HG03025 (cell line): Measurements from ENCODE around the gene KRT17.
"Not testable (repeated sequence)": the region's sequence is repeated elsewhere in the genome, so short reads cannot be mapped to it uniquely, and the experiment has no call there.

Experiments
- ATAC-seq: cut with Tn5 transposase; IDR thresholded peaks from one replicate; pipeline ENCODE4 v1.9.1; 2021; ENCODE audit warnings: mild to moderate bottlenecking, moderate library complexity; ENCODE audit not compliant: unreplicated experiment, low FRiP score

Gene KRT17

GRCh38 chr17:41654678-41655607, 30.6 kb upstream of the KRT17 start:
- ATAC-seq: no peak

GRCh38 chr17:41653892-41654677, 29.7 kb upstream of the KRT17 start:
- no peak for ATAC-seq

GRCh38 chr17:41653421-41653820, 29.0 kb upstream of the KRT17 start:
- ATAC-seq: no peak

GRCh38 chr17:41652461-41652970, 28.1 kb upstream of the KRT17 start:
- ATAC-seq: no peak

GRCh38 chr17:41651625-41652460, 27.5 kb upstream of the KRT17 start:
- ATAC-seq: no peak

- no peak for ATAC-seq
These were observed 26.6 kb upstream of the KRT17 start for GRCh38 chr17:41650794-41651624.

GRCh38 chr17:41649923-41650519, 25.6 kb upstream of the KRT17 start:
- ATAC-seq: no peak

GRCh38 chr17:41648411-41649195, 24.2 kb upstream of the KRT17 start:
- no peak for ATAC-seq

- ATAC-seq: no peak
These were observed 23.6 kb upstream of the KRT17 start for GRCh38 chr17:41647940-41648410.

GRCh38 chr17:41647038-41647813, 22.9 kb upstream of the KRT17 start:
- no peak for ATAC-seq

- ATAC-seq: no peak
These were observed 18.1 kb upstream of the KRT17 start for GRCh38 chr17:41642252-41643156.

- not testable (repeated sequence) for ATAC-seq
These were observed 16.2 kb upstream of the KRT17 start for GRCh38 chr17:41640596-41640995.

- ATAC-seq: no peak
These were observed 15.4 kb upstream of the KRT17 start for GRCh38 chr17:41639492-41640473.

- no peak for ATAC-seq
These were observed 14.6 kb upstream of the KRT17 start for GRCh38 chr17:41638941-41639340.

GRCh38 chr17:41638194-41638593, 13.8 kb upstream of the KRT17 start:
- no peak for ATAC-seq
